ENCODE measurements around the gene DMD.
"Not testable (repeated sequence)": the region's sequence is repeated elsewhere in the genome, so short reads cannot be mapped to it uniquely, and the experiment has no call there.

The DMD gene

GRCh38 chrX:33211356-33212260, at the start of gene DMD:
Gene DMD (minus strand): TSS chrX:33211549. CDS start chrX:33211312, 237 bp downstream.
- DNase-seq = no peak

GRCh38 chrX:33252306-33252825, 41.0 kb upstream of the DMD start:
- DNase-seq = no peak

- DNase-seq = no peak
These were observed 7.5 kb upstream of the DMD start for GRCh38 chrX:33218819-33219218.

- no peak for DNase-seq
These were observed 1.2 kb downstream of the DMD start for GRCh38 chrX:33210156-33210555.

GRCh38 chrX:33207056-33207455, 4.3 kb downstream of the DMD start:
- no peak for DNase-seq

- no peak for DNase-seq
These were observed 6.0 kb downstream of the DMD start for GRCh38 chrX:33205321-33205720.

GRCh38 chrX:33204889-33205288, 6.5 kb downstream of the DMD start:
- DNase-seq = no peak

GRCh38 chrX:33198561-33199279, 12.6 kb downstream of the DMD start:
- no peak for DNase-seq

- DNase-seq = no peak
These were observed 15.7 kb downstream of the DMD start for GRCh38 chrX:33195698-33196097.

GRCh38 chrX:33194876-33195433, 16.4 kb downstream of the DMD start:
- DNase-seq = no peak

- no peak for DNase-seq
These were observed 17.1 kb downstream of the DMD start for GRCh38 chrX:33194289-33194688.

GRCh38 chrX:33190016-33190415, 21.3 kb downstream of the DMD start:
- DNase-seq = no peak

GRCh38 chrX:33188881-33189280, 22.5 kb downstream of the DMD start:
- DNase-seq = no peak

GRCh38 chrX:33188286-33188685, 23.1 kb downstream of the DMD start:
- no peak for DNase-seq

- DNase-seq = not testable (repeated sequence)
These were observed 26.5 kb downstream of the DMD start for GRCh38 chrX:33184803-33185202.

- DNase-seq = no peak
These were observed 28.0 kb downstream of the DMD start for GRCh38 chrX:33183361-33183760.

- no peak for DNase-seq
These were observed 32.7 kb downstream of the DMD start for GRCh38 chrX:33178690-33179089.

- no peak for DNase-seq
These were observed 33.1 kb downstream of the DMD start for GRCh38 chrX:33178218-33178617.

GRCh38 chrX:33175201-33175600, 36.1 kb downstream of the DMD start:
- no peak for DNase-seq

GRCh38 chrX:33171041-33171440, 40.3 kb downstream of the DMD start:
- no peak for DNase-seq

GRCh38 chrX:33161829-33162228, 49.5 kb downstream of the DMD start:
- no peak for DNase-seq

- no peak for DNase-seq
These were observed 51.1 kb downstream of the DMD start for GRCh38 chrX:33160273-33160672.

- DNase-seq = no peak
These were observed 55.1 kb downstream of the DMD start for GRCh38 chrX:33156152-33156726.

Measured in stimulated activated CD4-positive, alpha-beta T cell treated with anti-CD3 and anti-CD28 coated beads, Interleukin-2, amount 100 ng/mL, for 24 hours (primary cell).